Upper lobe of left lung (tissue), 4 donors: ENCODE results near the gene PGM5.

Experiments used
- EP300 ChIP-seq, 4 donors: sonication (generic); formaldehyde crosslinking; IDR thresholded peaks; one replicate each; pipeline ENCODE4 v1.5.1; 2017; ENCODE audit warnings: antibody characterized with exemption in 4 of 4, control low read depth in 2 of 4
- POLR2A ChIP-seq, 4 donors: fragments of 450-650 bp; IDR thresholded peaks; one replicate each; pipeline ENCODE4 v1.5.1; 2016 to 2017; ENCODE audit warnings: antibody characterized with exemption in 4 of 4, mild to moderate bottlenecking in 2 of 4
- POLR2AphosphoS5 ChIP-seq, 2 donors: sonication (generic); formaldehyde crosslinking; IDR thresholded peaks; one replicate each; pipeline ENCODE4 v1.5.1; 2017; ENCODE audit warnings: antibody characterized with exemption in 2 of 2
- TF ChIP-seq, protein P1 (sequence below), 6 experiments: fragments of 450-650 bp in 4 of 6; fragments of 200-600 bp in 2 of 6; sonication (generic) in 2 of 6; IDR thresholded peaks; one replicate each; pipeline ENCODE4 v1.5.1; 2016 to 2019; ENCODE audit warnings: antibody characterized with exemption in 6 of 6

DNA sequence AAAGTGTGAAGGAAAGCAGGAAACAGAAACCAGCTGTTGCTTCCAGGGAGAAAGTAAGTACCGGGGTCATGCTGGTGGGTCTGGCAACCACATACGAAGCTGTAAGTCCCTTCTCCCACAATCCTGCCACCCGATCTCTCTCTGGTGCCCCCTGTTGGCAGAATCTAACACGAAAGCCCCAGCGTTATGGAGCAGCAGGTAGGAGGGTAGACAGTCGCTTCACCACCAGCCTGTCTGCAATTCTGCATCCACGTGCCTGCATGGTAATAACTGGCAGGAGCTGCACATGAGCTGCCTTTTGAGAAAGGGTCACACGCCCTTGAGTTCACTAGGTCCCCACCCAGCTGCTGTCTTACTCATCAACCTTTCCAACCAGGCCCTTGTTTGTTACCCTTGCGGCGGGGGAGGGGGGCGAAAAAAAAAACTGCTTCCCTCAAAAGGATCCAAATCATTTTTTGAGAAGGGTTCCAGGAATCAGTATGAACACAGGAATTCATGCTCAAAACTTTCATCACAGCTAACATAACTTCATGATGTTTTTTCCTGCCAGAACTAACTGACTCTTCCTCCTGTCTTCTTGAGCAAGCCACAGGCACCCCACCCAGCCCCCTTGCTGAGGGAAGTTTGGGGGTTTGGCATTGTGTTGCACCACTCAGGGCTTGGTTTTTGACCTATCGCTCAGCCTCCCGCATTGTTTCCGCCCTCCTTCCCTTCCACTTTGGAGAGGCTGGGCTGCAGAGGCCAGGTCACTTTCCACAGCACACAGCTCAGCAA lies 203.8 kb downstream of the PGM5 start:
- no peak for TF ChIP-seq POLR2AphosphoS5 (IDR thresholded peaks at IDR 0.05)
- TF ChIP-seq, protein P1, sequence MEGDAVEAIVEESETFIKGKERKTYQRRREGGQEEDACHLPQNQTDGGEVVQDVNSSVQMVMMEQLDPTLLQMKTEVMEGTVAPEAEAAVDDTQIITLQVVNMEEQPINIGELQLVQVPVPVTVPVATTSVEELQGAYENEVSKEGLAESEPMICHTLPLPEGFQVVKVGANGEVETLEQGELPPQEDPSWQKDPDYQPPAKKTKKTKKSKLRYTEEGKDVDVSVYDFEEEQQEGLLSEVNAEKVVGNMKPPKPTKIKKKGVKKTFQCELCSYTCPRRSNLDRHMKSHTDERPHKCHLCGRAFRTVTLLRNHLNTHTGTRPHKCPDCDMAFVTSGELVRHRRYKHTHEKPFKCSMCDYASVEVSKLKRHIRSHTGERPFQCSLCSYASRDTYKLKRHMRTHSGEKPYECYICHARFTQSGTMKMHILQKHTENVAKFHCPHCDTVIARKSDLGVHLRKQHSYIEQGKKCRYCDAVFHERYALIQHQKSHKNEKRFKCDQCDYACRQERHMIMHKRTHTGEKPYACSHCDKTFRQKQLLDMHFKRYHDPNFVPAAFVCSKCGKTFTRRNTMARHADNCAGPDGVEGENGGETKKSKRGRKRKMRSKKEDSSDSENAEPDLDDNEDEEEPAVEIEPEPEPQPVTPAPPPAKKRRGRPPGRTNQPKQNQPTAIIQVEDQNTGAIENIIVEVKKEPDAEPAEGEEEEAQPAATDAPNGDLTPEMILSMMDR (IDR thresholded peaks at IDR 0.05), result peak in 5 of 6 experiments; percentile 31 to 53 (median 42)
- TF ChIP-seq POLR2A (IDR thresholded peaks at IDR 0.05), result peak in 1 of 4 donors; percentile 18
- TF ChIP-seq EP300 (IDR thresholded peaks at IDR 0.05), result no peak
